GM18520 (cell line): ENCODE measurements around the gene SLC38A9.
"Not testable (repeated sequence)": the region's sequence is repeated elsewhere in the genome, so short reads cannot be mapped to it uniquely, and the experiment has no call there.

Experiments used
- ATAC-seq: cut with Tn5 transposase; IDR thresholded peaks from one replicate; pipeline ENCODE4 v1.9.1; 2021; ENCODE audit not compliant: unreplicated experiment

SLC38A9 gene

DNA sequence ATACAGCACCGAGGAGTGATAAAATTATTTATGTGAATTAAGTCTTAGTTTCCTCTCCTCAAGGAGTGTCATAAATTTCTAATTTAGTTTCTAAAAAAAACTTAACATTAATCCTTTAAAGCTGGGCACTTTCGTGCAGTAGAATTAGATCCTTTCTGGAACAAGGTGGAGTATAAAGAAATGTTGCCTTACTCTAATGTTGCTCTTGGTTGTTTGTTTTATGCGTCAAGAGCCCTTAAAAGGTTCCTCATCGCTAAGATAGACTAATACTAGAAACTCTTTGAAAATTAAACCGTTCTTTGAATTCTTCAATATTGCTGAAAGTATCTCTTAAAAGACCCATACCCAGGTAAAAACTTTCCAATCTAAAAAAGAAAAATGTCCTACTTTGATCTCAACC, 93.8 kb downstream of the SLC38A9 start:
- ATAC-seq, result no peak

DNA sequence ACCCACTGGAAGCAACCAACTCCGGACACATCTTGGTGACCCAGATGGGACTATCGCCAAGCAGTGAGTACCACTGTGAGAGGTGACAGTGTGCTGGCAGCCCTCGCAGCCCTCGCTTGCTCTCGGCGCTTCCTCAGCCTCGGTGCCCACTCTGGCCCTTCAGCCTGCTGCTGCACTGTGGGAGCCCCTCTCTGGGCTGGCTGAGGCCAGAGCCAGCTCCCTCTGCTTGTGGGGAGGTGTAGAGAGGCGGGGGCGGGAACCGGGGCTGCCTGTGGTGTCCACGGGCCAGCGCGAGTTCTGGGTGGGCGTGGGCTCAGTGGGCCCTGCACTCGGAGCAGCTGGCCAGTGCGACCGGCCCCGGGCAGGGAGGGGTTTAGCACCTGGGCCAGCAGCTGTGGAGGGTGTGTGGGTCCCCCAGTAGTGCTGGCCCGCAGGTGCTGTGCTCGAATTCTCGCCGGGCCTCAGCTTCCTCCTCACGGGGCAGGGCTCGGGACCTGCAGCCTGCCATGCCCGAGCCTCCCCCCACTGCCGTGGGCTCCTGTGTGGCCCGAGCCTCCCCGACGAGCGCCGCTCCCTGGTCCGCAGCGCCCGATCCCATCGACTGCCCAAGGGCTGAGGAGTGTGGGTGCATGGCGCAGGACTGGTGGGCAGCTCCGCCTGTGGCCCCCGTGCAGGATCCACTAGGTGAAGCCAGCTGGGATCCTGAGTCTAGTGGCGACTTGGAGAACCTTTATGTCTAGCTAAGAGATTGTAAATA, 98.8 kb downstream of the SLC38A9 start:
- no peak for ATAC-seq

- no peak for ATAC-seq
These were observed 101.6 kb downstream of the SLC38A9 start for GRCh38 chr5:55610542-55610941.

- no peak for ATAC-seq
These were observed 102.7 kb downstream of the SLC38A9 start for GRCh38 chr5:55609413-55609812.

- ATAC-seq, result no peak
These were observed 103.4 kb downstream of the SLC38A9 start for GRCh38 chr5:55608595-55609349.

GRCh38 chr5:55607309-55607708, 104.8 kb downstream of the SLC38A9 start:
- not testable (repeated sequence) for ATAC-seq

- ATAC-seq, result no peak
These were observed 107.5 kb downstream of the SLC38A9 start for GRCh38 chr5:55604611-55605067.

DNA sequence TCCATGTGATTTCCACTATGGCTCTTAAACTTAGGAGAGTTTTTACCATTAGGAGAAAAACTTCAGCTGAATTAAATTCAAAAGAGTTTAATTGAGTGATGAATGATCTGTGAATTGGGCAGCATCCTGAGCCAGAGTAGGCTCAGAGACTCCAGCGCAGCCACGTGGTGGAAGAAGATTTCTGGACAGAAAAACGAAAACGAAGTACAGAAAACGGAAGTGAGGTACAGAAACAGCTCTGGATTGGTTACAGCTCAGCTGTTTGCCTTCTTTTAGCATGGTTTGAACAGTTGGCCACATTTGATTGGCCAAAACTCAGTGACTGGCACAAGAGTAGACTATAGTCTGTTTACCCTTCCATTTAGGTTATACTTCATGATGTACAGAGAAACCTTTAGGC, 108.2 kb downstream of the SLC38A9 start:
- ATAC-seq, result no peak

GRCh38 chr5:55601628-55602027, 110.5 kb downstream of the SLC38A9 start:
- no peak for ATAC-seq

GRCh38 chr5:55601204-55601618, 110.9 kb downstream of the SLC38A9 start:
- ATAC-seq, result no peak

DNA sequence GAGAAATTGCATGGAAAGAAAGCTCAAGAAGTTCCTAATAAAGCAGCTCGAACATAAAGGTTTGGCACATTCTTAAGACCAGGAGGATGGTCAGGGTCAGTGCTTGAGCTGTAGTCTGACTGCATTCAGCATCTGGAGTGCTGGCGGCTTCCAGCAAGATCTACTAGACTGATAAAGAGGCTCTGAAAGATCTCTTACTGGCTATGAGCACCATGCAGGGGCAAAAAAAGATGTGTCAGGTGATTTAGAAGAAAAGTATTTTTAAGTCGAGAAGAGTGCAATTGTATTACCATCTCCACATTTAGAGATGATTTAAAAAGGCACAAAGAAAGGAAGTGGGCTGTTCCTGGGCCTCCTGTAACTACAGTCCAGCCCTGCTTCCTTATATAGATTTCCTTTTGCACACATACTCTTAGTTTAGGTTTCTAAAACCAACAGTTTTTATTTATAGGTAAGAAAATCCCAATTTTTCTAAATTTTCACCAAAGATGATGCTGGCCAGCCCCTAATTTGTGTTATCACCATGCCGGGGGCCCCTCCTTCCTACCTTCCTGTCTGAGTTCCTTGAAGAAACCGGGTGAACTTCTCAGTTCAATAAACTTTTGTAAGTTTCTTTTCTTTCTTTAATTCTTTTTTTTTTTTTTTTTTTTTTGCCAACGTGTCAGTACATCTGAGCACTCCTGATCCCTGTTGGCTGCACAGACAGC, 111.5 kb downstream of the SLC38A9 start:
- ATAC-seq, result no peak

DNA sequence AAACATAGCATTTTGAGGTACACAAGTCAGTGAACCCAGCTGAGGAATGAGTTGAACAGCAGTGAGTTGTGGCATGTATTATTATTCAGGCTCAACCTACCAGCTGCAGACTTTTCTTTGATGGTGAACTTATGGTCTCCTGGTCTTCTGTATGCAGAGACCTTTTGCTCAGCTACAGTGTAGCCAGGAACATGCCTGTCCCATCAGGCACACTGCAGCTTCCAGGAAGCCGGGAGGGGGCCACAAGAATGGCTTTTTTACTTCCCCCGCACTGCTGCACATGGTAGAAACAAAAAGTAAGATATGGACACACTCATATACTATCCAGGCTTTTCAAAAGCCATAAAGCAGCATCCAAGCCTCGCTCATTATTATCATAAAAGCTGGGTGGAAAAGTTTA, 112.0 kb downstream of the SLC38A9 start:
- no peak for ATAC-seq

DNA sequence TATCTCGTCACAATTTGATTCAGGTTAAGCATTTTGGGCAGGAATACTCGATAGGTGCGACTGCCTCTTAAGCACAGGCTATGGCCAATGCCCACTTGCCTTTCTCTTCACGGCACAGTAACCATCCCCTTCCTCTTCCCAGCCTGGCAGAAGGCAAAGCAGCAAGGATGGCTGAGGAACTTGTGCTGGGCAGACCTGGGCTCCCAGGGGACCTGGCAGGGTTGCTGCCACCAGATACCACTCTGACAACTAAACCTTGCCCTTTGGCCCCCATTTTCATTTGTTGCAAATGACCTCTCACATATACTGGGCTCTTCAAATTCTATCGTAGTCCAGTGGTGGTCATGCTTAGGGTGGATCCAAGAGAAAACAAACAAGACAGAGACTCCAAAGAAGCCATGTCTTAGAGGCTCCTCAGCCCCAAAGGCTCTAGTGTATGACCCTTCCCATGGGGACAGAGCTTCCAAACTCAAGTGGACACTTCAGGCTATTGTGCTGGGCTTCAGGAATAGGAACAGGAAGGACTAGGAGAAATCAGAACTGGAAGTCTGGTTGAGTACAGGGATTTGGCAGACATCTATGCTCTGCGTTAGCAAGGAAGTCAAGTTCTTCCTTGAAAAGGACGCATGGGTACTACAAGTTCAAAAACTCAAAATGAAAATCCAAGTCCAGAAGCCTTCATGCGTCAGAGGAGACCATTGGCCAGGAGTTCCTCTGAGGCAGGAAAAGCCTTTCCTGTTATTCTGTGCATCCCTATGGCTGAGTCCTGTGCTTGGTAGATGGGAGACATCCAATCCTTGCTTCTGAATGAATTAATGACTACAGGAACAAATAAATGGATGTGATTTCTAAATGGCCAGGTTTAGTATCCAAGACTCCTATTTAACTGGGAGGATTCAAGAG, 112.7 kb downstream of the SLC38A9 start:
- no peak for ATAC-seq

DNA sequence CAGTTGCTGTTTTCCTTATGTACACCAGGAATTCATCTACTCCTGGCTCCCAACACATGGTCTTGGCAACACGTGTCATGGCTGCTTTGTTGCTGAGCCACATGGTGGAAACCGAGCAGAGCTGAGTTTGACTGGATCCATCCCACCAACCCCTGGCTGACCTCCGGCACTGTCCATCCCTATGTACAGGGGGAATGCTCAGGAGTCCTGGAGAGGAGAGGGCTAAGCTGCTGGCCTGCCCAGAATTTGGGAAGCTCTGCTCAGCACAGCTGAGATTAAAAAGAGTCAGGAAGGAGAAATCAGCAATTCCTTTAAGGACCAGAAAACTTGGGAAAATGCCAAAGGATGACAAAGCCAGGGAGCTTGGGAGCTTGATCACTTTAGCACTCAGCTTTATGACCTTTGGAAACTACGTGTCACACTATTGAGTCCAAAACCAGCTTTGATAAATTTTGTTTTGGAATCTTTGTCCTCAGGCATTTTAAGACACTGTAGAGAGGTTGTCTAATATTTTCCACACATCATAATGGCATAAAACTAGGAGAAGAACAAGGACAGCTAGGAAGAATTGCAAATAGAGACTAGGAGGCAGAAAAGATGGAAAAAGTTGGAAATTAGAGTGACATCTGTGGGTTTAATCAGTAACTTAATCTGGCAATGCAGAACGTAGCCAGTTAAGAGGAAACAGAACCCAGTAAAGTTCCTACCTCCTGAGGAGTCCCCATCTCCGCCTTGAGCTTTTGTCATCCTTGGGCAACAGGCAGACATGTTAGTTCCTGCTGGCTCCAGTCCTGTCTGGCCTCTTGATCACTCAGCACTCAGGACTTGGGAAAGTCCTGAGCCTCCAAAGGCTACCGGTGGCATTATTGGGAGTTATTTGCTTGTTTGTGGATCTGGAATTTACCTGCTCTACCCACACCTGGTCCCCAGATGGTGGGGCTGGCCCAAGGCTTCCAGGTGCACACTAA, 114.8 kb downstream of the SLC38A9 start:
- ATAC-seq, result no peak

- no peak for ATAC-seq
These were observed 117.5 kb downstream of the SLC38A9 start for GRCh38 chr5:55594671-55595070.

DNA sequence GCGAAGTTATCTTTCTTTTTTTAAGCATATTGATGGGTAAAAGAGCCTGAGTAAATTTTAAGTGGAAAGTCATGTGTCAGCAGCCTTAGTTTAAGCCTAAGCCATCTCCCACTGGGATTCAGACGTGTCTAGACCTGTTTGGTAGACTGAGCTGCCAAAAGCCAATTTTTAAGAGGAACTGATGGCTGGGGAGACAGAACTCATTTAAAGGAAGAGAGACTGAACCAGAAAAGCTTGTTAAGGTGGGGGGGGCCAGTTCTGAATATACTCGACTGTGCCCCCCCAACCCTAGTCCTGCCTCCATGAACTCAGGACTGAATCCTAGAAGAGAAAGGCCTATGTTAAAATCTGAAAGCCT, 119.0 kb downstream of the SLC38A9 start:
- no peak for ATAC-seq

GRCh38 chr5:55592388-55593114, 119.6 kb downstream of the SLC38A9 start:
- no peak for ATAC-seq

DNA sequence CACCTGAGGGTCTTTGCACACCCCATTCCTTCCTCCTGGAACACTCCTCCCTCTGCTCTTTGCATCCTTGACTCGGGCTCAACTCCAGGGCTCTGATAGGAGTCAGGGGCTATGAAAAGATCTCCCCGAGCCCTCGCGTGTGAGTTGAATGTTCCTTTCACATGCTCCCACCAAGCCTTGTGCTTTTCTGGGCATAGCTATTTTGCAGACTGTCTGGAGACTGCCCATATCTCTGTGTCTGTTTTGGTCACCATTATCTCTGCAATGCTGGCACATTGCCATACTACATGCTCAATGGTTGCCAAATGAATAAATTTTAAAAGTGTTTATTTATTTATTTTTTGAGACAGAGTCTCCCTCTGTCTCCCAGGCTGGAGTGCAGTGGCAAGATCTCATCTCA, 120.4 kb downstream of the SLC38A9 start:
- no peak for ATAC-seq

GRCh38 chr5:55585206-55585610, 126.9 kb downstream of the SLC38A9 start:
- no peak for ATAC-seq
